IMR-90 (cell line): ENCODE results near the gene SPATA24. TPM values are rescaled to one million over a fixed set of nuclear protein-coding genes. Genes with fewer than 3 reads are reported as not detected.

Experiments
- ATAC-seq: fragments of 200-7000 bp; cut with Tn5 transposase; 2 replicates; pipeline ENCODE4 v1.9.1; 2020; ENCODE audit warnings: low read depth, mild to moderate bottlenecking, moderate library complexity
- BruUV-seq: library from RNA; stranded (reverse); fragments of 400-500 nt; replicated peaks from 2 replicates; lab custom pipeline; 2021; lab: Mats Ljungman, UMichigan
- CTCF ChIA-PET: fragments of 300-600 bp; formaldehyde crosslinking; extraction: SDS; loops from one replicate; lab custom pipeline; 2021; ENCODE audit warnings: antibody characterized with exemption; lab: Yijun Ruan, JAX
- POLR2A ChIA-PET: fragments of 300-600 bp; sonication (Branson Sonifier 250); formaldehyde crosslinking; loops from one replicate; lab custom pipeline; 2022; ENCODE audit warnings: antibody characterized with exemption; ENCODE audit not compliant: unreplicated experiment; lab: Charles Lee
- DNase-seq: peaks from one replicate; pipeline ENCODE4 v3.0.0; 2013
- H2AFZ ChIP-seq: replicated peaks from 2 replicates; pipeline ENCODE3; 2013; ENCODE audit warnings: low read length, mild to moderate bottlenecking; ENCODE audit not compliant: poor library complexity
- H2AK5ac ChIP-seq: 2 replicates; pipeline ENCODE4 v1.6.1; 2013; ENCODE audit warnings: low read depth, low read length, inconsistent platforms
- H2AK9ac ChIP-seq: replicated peaks from 2 replicates; pipeline ENCODE3; 2013; ENCODE audit warnings: mild to moderate bottlenecking, low read depth, low read length, moderate library complexity; ENCODE audit not compliant: poor library complexity
- H2BK120ac ChIP-seq: 2 replicates; pipeline ENCODE4 v1.6.1; 2013; ENCODE audit warnings: low read depth, low read length, inconsistent platforms
- H2BK15ac ChIP-seq: 3 replicates; pipeline ENCODE4 v1.6.1; 2013; ENCODE audit warnings: low read depth, low read length, inconsistent platforms
- H2BK20ac ChIP-seq: 2 replicates; pipeline ENCODE4 v1.6.1; 2013; ENCODE audit warnings: low read depth, mild to moderate bottlenecking, inconsistent platforms, low read length, moderate library complexity
- H2BK5ac ChIP-seq: 2 replicates; pipeline ENCODE4 v1.6.1; 2013; ENCODE audit warnings: mild to moderate bottlenecking, low read depth, low read length, inconsistent platforms; ENCODE audit not compliant: poor library complexity, severe bottlenecking
- H3K14ac ChIP-seq: replicated peaks from 2 replicates; pipeline ENCODE4 v1.6.1; 2013; ENCODE audit warnings: low read depth, low read length, inconsistent platforms
- H3K18ac ChIP-seq: 2 replicates; pipeline ENCODE4 v1.6.1; 2013; ENCODE audit warnings: low read depth, low read length, control low read depth
- H3K23ac ChIP-seq: 2 replicates; pipeline ENCODE4 v1.6.1; 2013; ENCODE audit warnings: low read depth, low read length, inconsistent platforms
- H3K27ac ChIP-seq: 2 replicates; pipeline ENCODE4 v1.5.1; 2013; ENCODE audit warnings: mild to moderate bottlenecking, control low read depth, low read length; ENCODE audit not compliant: insufficient read depth
- H3K27me3 ChIP-seq: 2 replicates; pipeline ENCODE4 v1.6.1; 2013; ENCODE audit warnings: low read length; ENCODE audit not compliant: control insufficient read depth, insufficient read depth
- H3K36me3 ChIP-seq: 2 replicates; pipeline ENCODE4 v1.6.1; 2013; ENCODE audit warnings: low read length, mixed read lengths; ENCODE audit not compliant: control insufficient read depth, insufficient read depth
- H3K4ac ChIP-seq: 2 replicates; pipeline ENCODE4 v1.6.1; 2013; ENCODE audit warnings: low read depth, low read length, inconsistent platforms
- H3K4me1 ChIP-seq: 2 replicates; pipeline ENCODE4 v1.6.1; 2013; ENCODE audit warnings: low read length, mixed read lengths; ENCODE audit not compliant: control insufficient read depth, insufficient read depth
- H3K4me2 ChIP-seq: 2 replicates; pipeline ENCODE4 v1.6.1; 2013; ENCODE audit warnings: low read depth, mild to moderate bottlenecking, control low read depth, low read length, moderate library complexity
- H3K4me3 ChIP-seq: 2 replicates; pipeline ENCODE4 v1.5.1; 2013; ENCODE audit warnings: low read depth, mild to moderate bottlenecking, control low read depth, low read length, moderate library complexity; ENCODE audit not compliant: insufficient read depth
- H3K56ac ChIP-seq: 2 replicates; pipeline ENCODE4 v1.6.1; 2013; ENCODE audit warnings: low read length, inconsistent platforms; ENCODE audit not compliant: insufficient read depth; ENCODE audit errors: extremely low read depth
- H3K79me1 ChIP-seq, 2 experiments: 2 replicates each; pipeline ENCODE4 v1.6.1; 2013; ENCODE audit warnings: low read length in 2 of 2, inconsistent platforms in 1 of 2, low read depth in 1 of 2
- H3K9ac ChIP-seq: 2 replicates; pipeline ENCODE4 v1.6.1; 2013; ENCODE audit warnings: low read depth, low read length, control low read depth
- H3K9me1 ChIP-seq: 2 replicates; pipeline ENCODE4 v1.6.1; 2013; ENCODE audit warnings: low read length, inconsistent platforms; ENCODE audit not compliant: insufficient read depth
- H3K9me3 ChIP-seq: 2 replicates; pipeline ENCODE4 v1.6.1; 2013; ENCODE audit warnings: low read length; ENCODE audit not compliant: control insufficient read depth, insufficient read depth
- H4K20me1 ChIP-seq: 2 replicates; pipeline ENCODE4 v1.6.1; 2013; ENCODE audit warnings: low read length, inconsistent platforms; ENCODE audit not compliant: insufficient read depth
- H4K5ac ChIP-seq: 2 replicates; pipeline ENCODE4 v1.6.1; 2013; ENCODE audit warnings: mild to moderate bottlenecking, low read depth, low read length, control low read depth
- H4K8ac ChIP-seq, 2 experiments: 2 replicates each; pipeline ENCODE4 v1.6.1; 2013; ENCODE audit warnings: low read depth in 2 of 2, low read length in 2 of 2, control low read depth in 1 of 2, inconsistent platforms in 1 of 2
- H4K91ac ChIP-seq: 2 replicates; pipeline ENCODE4 v1.6.1; 2013; ENCODE audit warnings: low read depth, low read length, inconsistent platforms; ENCODE audit not compliant: insufficient read depth
- BHLHE40 ChIP-seq: fragments of 150-350 bp; IDR thresholded peaks from 2 replicates; pipeline ENCODE4 v1.6.1; 2016; ENCODE audit warnings: mild to moderate bottlenecking, low read depth, low read length
- CHD1 ChIP-seq: IDR thresholded peaks from 2 replicates; pipeline ENCODE4 v1.6.1; 2012; ENCODE audit warnings: low read depth, low read length, improper control_type of control experiment
- ELK1 ChIP-seq: fragments of 150-350 bp; IDR thresholded peaks from 2 replicates; pipeline ENCODE4 v1.6.1; 2016; ENCODE audit warnings: low read depth, mild to moderate bottlenecking, low read length, moderate library complexity, borderline replicate concordance
- MAFK ChIP-seq: IDR thresholded peaks from 2 replicates; pipeline ENCODE4 v1.6.1; 2012; ENCODE audit warnings: low read depth, low read length, improper control_type of control experiment
- MAZ ChIP-seq: IDR thresholded peaks from 2 replicates; pipeline ENCODE4 v1.6.1; 2012; ENCODE audit warnings: low read depth, mild to moderate bottlenecking, low read length, improper control_type of control experiment, moderate library complexity, borderline replicate concordance
- MXI1 ChIP-seq: IDR thresholded peaks from 2 replicates; pipeline ENCODE4 v1.6.1; 2012; ENCODE audit warnings: low read depth, mild to moderate bottlenecking, low read length, moderate library complexity, borderline replicate concordance
- NFE2L2 ChIP-seq: fragments of 150-350 bp; IDR thresholded peaks from 2 replicates; pipeline ENCODE4 v1.6.1; 2016; ENCODE audit warnings: low read depth, mild to moderate bottlenecking, low read length
- SMC3 ChIP-seq: fragments of 150-350 bp; IDR thresholded peaks from 2 replicates; pipeline ENCODE4 v1.6.1; 2016; ENCODE audit warnings: low read depth, mild to moderate bottlenecking, antibody characterized with exemption, low read length, moderate library complexity
- USF2 ChIP-seq: fragments of 150-350 bp; IDR thresholded peaks from 2 replicates; pipeline ENCODE4 v1.6.1; 2017; ENCODE audit warnings: mild to moderate bottlenecking, antibody characterized with exemption, low read length, low read depth
- WGBS, 2 experiments: methylation state at CpG; one replicate each; pipeline versions ENCODE4 v1.1.5 to v1.1.7; 2013; ENCODE audit warnings: missing lambda C conversion rate in 2 of 2; ENCODE audit not compliant: insufficient read length in 1 of 2; ENCODE audit errors: extremely low coverage in 2 of 2; 5-methylcytosine and 5-hydroxymethylcytosine counted together
- dilution Hi-C: fragments of 300-500 bp; cut with HindIII; formaldehyde crosslinking; loops from one replicate; pipeline ENCODE4 v1.14.3; 2018; ENCODE audit warnings: low sequenced_read_pairs; ENCODE audit not compliant: unreplicated experiment
- in situ Hi-C: fragments of 300-500 bp; cut with MboI; formaldehyde crosslinking; loops from 3 replicates; pipeline ENCODE4 v1.14.3; 2019; ENCODE audit warnings: low sequenced_read_pairs, inconsistent platforms, mixed read lengths
- intact Hi-C: fragments of 100-400 bp; cut with micrococcal nuclease; formaldehyde crosslinking; loops from 2 replicates; pipeline ENCODE4 v1.10.0; 2022
- polyA plus RNA-seq, 3 experiments: library from polyadenylated mRNA; depleted of rRNA; stranded (reverse); fragments of >200 nt; gene quantifications; 2 replicates each; pipeline ENCODE4 v1.2.3, GENCODE V29; 2012; ENCODE audit warnings: low replicate concordance in 1 of 3
- total RNA-seq: library from RNA; depleted of rRNA; stranded (reverse); fragments of >200 nt; gene quantifications from 2 replicates; pipeline ENCODE4 v1.2.3, GENCODE V29; 2012

The SPATA24 gene
- total and polyA plus RNA-seq, 2 of the 4 experiments (the other 2 are of a cell fraction): 4.1 to 4.3 TPM

GRCh38 chr5:139391570-139392323, 12.1 kb downstream of the SPATA24 start (continued):
- no peak for TF ChIP-seq NFE2L2

DNA sequence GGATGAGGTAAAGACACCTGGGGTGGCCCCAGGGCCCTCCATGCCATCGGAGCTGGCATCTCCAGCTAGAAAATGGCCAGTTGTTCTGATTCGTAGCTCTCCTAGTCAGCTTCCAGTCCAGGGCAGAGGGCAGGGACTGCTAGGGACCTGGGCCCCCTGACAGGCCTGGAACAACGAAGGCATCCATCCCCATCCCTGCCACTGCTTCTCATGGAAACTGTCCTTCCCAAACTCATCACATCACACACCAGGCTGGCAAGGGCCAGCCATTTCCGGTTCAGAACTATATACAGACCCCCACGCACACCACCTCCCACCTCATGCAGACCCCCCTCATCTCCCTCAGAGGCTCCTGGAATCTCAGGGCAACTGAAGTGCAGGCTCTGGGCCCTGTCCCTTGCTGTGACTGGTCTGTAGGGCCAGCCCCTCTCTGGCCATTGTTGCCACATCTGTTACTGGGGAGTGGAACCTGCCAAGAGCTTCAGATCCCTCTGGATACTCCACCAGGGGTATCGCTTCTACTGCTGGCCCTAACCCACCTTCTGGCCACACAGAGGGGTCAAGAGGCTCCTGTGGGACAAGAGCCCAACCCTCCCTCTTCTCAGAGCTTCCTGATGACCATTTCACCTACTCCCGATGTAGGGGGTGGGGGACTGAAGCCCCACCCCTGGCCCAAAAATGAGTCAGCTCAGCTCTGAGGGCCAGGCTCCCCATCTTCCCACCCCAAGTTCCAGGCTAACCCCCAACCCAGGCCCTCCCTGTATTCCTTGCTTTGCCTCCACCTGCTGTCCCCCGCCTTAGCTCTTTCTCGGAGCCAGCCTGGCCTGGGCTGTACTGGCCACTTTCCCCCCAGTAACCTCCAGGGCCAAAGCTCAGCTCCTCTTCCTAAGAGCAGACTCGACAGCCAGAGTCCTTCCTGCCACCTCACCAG, 13.0 kb downstream of the SPATA24 start:
- Histone ChIP-seq H3K4me3 (no peak overlapping the region), H3K18ac (no peak overlapping the region), H3K79me1 (no peaks in the 10 kb centered on the region), H2AK5ac (peak overlapping the region; percentile 87; the same call in 1 of the 2 replicates), H4K8ac (0 out of 4 replicates have a peak overlapping the region, but pooled peaks of 1 of the 2 experiments have one; percentile 47), H4K20me1 (no peaks in the 10 kb centered on the region), H3K9ac (no peak overlapping the region), H2AK9ac (peak overlapping the region; percentile 66), H3K23ac (no peak overlapping the region; the same call in 1 of the 2 replicates), H2BK120ac (no peak overlapping the region), H2AFZ (peak overlapping the region; percentile 86), H3K14ac (no peak overlapping the region), H3K9me1 (no peaks in the 10 kb centered on the region), H4K91ac (no peak overlapping the region), H3K27me3 (peaks cover 28% of the 10 kb centered on the region), H3K56ac (no peak overlapping the region), H4K5ac (no peak overlapping the region), H2BK5ac (no peak overlapping the region), H3K36me3 (no peaks in the 10 kb centered on the region), H2BK20ac (no peak overlapping the region), H3K27ac (no peak overlapping the region), H3K4me2 (no peak overlapping the region), H3K4me1 (peaks cover 5% of the 10 kb centered on the region; the same call in 1 of the 2 replicates), H2BK15ac (no peak overlapping the region), H3K9me3 (peaks cover 16% of the 10 kb centered on the region; the same call in 1 of the 2 replicates), H3K4ac (no peak overlapping the region)
- POLR2A ChIA-PET: interaction anchor here (0.5 to 0.7 kb wide), 2 partner anchors 21 to 85 kb away, joined by 3 to 4 read pairs; no protein-coding TSS in a partner anchor
- in situ Hi-C loops: no loop called here
- 100% methylated on average over 3 of the region's 10 CpGs; no CpG with 5 or more reads in 1 of the 2 experiments for WGBS, 2 experiments
- no peak for ATAC-seq
- DNase-seq: no peak
- intact Hi-C loops: no loop called here
- CTCF ChIA-PET: no interaction called here
- dilution Hi-C loops: no loop called here
- BruUV-seq: no TSS peak
- TF ChIP-seq MAFK (no peak), ELK1 (no peak), MAZ (no peak), CHD1 (no peak), USF2 (no peak), BHLHE40 (no peak), MXI1 (no peak), SMC3 (no peak)
